ENCODE data around the gene THOP1. TPM values are rescaled to one million over a fixed set of nuclear protein-coding genes. Genes with fewer than 3 reads are reported as not detected.
A peak's percentile ranks its signal among the peaks of the same experiment; 100 is the strongest.

The THOP1 gene
- total and polyA plus RNA-seq, 2 experiments from 2014 or later: 81.3 to 111 TPM

GRCh38 chr19:2819540-2820111 is 34.3 kb downstream of the THOP1 start, which contains the start of gene ZNF554:
Gene ZNF554, plus strand, starts transcription at chr19:2819868. Its CDS starts 204 bp downstream, at chr19:2820072.
- H3K27ac ChIP-seq: peak within 1 kb of the TSS; percentile 83
- peaks cover under 1% of the 10 kb centered on the region for H3K36me3 ChIP-seq
- H3K27me3 ChIP-seq: no peaks in the 10 kb centered on the region
- H3K9me3 ChIP-seq (ENCODE audit: low read depth): no peaks in the 10 kb centered on the region
- H3K4me3 ChIP-seq: peak within 1 kb of the TSS; percentile 78
- DNase-seq (ENCODE audit: low read depth in 1 of 2, low spot score in 1 of 2): peak; percentile 97 to 99
- peak; percentile 96 for TF ChIP-seq CTCF (IDR thresholded peaks at IDR 0.05; ENCODE audit: low read depth, low read length)
- no peaks in the 10 kb centered on the region for H3K4me1 ChIP-seq (ENCODE audit: low read depth)

- H3K4me3 ChIP-seq: peak overlapping the region; percentile 78
- H3K9me3 ChIP-seq (ENCODE audit: low read depth): no peaks in the 10 kb centered on the region
- no peak for TF ChIP-seq CTCF (IDR thresholded peaks at IDR 0.05; ENCODE audit: low read depth, low read length)
- peak in 1 of 2 donors; percentile 52 for DNase-seq (ENCODE audit: low read depth in 1 of 2, low spot score in 1 of 2)
- H3K36me3 ChIP-seq: no peaks in the 10 kb centered on the region
- H3K27me3 ChIP-seq: no peaks in the 10 kb centered on the region
- no peaks in the 10 kb centered on the region for H3K4me1 ChIP-seq (ENCODE audit: low read depth)
- peak overlapping the region; percentile 83 for H3K27ac ChIP-seq
Measured at GRCh38 chr19:2820112-2820702, 34.9 kb downstream of the THOP1 start.

GRCh38 chr19:2822846-2823245 is 37.5 kb downstream of the THOP1 start:
- H3K27me3 ChIP-seq: no peaks in the 10 kb centered on the region
- H3K4me3 ChIP-seq: no peak overlapping the region
- no peak for TF ChIP-seq CTCF (IDR thresholded peaks at IDR 0.05; ENCODE audit: low read depth, low read length)
- no peaks in the 10 kb centered on the region for H3K4me1 ChIP-seq (ENCODE audit: low read depth)
- DNase-seq (ENCODE audit: low read depth in 1 of 2, low spot score in 1 of 2): no peak
- no peaks in the 10 kb centered on the region for H3K9me3 ChIP-seq (ENCODE audit: low read depth)
- peaks cover 4% of the 10 kb centered on the region for H3K36me3 ChIP-seq
- H3K27ac ChIP-seq: no peak overlapping the region

GRCh38 chr19:2823646-2824045 is 38.3 kb downstream of the THOP1 start:
- H3K4me3 ChIP-seq: no peak overlapping the region
- no peaks in the 10 kb centered on the region for H3K27me3 ChIP-seq
- H3K27ac ChIP-seq: no peak overlapping the region
- peaks cover 4% of the 10 kb centered on the region for H3K36me3 ChIP-seq
- H3K4me1 ChIP-seq (ENCODE audit: low read depth): no peaks in the 10 kb centered on the region
- no peak for DNase-seq (ENCODE audit: low read depth in 1 of 2, low spot score in 1 of 2)
- TF ChIP-seq CTCF (IDR thresholded peaks at IDR 0.05; ENCODE audit: low read depth, low read length): no peak
- no peaks in the 10 kb centered on the region for H3K9me3 ChIP-seq (ENCODE audit: low read depth)

GRCh38 chr19:2824129-2824528 is 38.8 kb downstream of the THOP1 start:
- Histone ChIP-seq H3K4me3 (no peak overlapping the region), H3K27me3 (no peaks in the 10 kb centered on the region), H3K36me3 (peaks cover 4% of the 10 kb centered on the region), H3K4me1 (ENCODE audit: low read depth) (no peaks in the 10 kb centered on the region), H3K9me3 (ENCODE audit: low read depth) (no peaks in the 10 kb centered on the region), H3K27ac (no peak overlapping the region)
- TF ChIP-seq CTCF (IDR thresholded peaks at IDR 0.05; ENCODE audit: low read depth, low read length): no peak
- no peak for DNase-seq (ENCODE audit: low read depth in 1 of 2, low spot score in 1 of 2)

All from cardiac muscle cell (in vitro differentiated cells and primary cell).